ENCODE data around the gene MLLT10.
A peak's percentile ranks its signal among the peaks of the same experiment; 100 is the strongest.

The MLLT10 gene

DNA sequence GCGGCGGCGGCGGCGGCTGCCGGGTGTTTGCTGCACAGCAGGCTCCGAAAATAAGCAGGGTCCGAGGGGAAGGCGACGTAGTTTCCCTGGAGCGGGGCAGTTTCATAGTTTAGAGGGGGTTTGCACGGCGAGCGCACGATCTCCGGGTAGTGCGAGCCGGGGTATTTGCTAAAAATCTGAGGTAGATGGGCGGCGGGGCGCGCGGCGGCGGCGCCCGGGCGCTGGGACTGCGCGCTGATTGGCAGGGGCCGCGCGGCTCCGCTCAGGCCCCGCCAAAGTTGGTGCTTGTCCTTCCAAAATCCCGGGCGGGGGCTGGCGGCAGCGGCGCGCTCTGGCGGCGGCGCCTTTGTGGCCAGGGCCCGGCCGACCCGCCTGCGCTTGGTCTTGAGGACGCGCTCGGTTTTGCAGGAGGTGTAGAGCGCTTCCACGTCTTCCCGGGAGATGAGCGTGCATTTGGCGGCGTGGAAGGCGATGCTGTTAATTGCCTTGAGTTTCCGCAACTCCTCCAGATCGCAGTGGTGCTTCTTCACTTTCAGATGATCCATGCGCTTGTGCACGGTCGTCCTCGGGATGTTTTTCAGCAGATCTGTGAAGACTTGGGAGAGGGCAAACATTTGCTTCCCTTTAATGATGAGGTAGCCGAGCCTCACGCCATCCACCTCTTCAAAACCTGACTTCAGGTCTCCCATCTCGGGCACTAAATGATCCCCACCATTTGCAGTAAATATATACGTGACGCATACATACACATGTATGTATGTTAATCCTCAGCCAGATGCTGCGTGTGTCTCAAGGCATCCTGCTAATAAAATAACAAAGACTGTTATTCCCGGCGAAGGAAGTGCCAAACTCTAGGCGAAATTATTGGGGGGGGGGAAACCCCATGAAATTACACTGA lies 16.6 kb upstream of the MLLT10 start:
- DNase-seq, result peak; percentile 82

DNA sequence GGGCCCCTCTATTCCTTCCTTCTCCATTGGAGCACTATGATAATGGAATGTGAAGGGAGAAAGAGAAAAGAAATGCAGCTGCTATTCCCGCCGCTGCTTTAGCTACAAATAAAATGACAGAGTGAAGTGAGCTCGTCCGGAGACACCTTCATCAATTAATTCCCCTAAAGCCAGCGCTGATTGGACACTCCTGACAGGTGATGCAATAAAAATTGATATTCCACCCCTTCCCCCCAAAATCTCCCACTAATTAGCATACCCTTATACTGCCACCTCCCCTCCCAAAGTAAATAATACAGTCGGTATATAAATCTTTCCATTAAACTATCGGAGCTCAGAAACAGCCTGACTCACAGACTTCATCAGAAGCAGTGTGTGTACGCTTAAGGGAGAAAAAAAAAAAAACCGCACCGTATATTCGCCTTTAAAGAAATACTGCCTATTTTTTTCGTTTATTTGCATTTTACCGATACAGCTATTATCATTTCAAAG lies 15.8 kb upstream of the MLLT10 start:
- peak; percentile 49 for DNase-seq

DNA sequence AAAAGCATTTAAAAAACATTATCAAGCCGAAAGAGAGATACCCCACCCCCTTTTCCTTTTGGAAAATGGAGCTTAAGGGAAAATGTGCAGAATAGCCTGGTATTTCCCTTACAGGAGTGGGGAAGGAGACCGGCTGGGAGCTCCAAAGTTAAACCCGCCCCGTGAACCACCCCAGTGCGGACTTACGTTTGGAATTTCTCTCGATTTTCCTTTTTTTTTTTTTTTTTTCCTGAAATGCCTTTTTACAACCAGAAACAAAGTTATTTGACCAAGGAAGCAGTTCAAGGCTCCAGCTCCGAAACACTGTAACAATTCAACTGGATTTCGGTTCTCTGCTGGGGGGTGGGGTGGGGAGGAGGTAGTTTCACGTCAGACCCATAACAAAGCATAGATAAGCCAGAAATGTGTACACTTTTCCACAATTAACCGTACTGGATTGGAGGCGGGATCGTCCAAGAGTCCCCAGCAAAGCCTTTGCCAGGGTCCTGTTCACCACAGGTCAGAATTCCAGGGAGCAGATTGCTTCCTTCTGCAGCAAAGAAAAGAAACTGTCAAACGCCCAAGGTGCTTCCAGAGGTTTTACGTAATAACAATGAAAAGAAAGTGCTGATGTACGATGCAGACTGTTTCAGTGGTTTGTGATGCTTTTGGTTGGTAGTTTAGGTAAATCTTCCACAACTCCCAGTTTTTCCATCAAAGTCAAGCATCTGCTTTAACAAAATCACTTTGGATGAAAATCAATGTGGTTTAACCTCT lies 15.2 kb upstream of the MLLT10 start:
- DNase-seq, result peak; percentile 32

DNA sequence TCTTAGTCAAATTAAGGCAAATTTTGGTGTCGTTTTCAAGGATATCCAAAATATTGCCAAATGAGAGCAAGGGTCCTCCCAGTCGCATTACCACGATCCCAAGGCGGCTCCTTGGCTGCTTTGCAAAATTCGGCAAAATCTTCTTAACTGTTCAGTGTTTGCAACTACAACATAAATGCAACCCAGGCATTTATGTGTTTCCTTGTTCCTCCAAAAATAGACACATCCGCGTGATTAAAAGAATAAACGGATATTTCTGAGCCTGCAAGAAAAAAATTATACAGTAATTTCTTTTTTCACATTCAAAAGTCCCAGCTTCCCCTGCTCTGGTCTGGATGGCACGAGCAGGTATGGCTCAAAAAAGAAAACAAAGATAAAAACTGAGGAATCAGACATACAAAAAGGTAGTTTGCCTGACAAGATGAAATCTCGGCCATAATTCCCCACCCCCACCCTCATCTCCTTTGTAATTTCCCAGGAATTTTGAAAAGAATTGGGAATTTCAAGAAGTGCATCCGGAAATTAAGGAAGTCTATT lies 14.6 kb upstream of the MLLT10 start:
- DNase-seq, result peak; percentile 33

GRCh38 chr10:21519941-21520436 lies 14.0 kb upstream of the MLLT10 start:
- DNase-seq, result peak; percentile 76

- DNase-seq, result no peak
These were observed 13.5 kb upstream of the MLLT10 start for GRCh38 chr10:21520509-21520908.

DNA sequence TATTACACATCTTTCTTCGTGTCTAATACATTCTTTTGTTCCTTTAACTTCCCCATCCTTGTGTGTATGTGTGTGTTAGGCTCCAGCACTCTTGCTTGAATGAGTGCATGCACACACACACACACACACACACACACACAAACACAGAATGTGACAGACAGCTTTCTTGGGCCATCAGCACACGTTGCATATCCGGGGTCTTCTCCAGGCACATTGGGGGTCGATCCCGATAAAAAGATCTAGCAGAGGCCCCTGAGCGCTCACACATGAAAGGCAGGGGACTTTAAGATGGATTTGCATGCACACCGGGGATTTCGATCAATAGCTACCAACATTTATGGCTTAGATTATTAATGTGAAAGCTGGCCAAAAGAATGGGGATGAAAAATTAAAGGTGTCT lies 13.1 kb upstream of the MLLT10 start:
- no peak for DNase-seq

- no peak for DNase-seq
These were observed 12.1 kb upstream of the MLLT10 start for GRCh38 chr10:21521751-21522533.

DNA sequence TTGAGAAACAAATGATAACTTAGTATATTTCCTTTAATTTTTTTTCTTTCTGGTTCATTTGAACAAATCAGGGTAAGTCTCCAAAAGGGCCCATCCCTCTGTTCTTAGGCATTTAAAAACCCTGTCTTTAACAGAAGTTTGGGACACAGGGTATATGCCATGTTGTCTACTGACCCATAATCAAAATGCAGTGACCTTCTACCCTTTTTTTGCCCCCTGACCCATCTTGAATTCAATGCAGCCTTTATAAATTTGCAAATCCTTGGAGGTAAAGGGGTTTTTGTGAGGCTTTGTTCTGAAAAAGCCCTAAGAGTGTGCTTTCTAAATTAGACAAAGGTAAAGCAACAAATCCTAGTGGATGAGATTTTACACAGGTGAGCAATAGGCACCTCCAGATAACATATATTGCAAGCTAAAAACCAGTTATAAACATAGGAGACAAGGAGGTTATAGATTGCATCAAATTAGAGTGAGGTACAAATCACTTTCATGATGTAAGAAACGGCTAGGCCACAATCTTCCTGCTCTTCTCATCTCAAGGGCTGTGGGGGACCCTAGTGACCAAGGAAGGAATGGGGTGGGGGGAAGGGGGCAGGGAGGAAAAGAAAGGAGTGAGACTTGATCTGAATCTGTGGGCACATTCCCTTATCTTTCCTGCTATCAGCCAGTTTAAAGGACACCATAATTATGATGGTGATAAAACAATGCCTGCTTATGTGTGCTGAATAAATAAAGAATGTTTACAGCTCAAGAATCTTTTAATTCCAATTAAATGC lies 11.2 kb upstream of the MLLT10 start:
- no peak for DNase-seq

- DNase-seq, result no peak
These were observed 10.4 kb upstream of the MLLT10 start for GRCh38 chr10:21523557-21524008.

- no peak for DNase-seq
These were observed 9.9 kb upstream of the MLLT10 start for GRCh38 chr10:21524131-21524525.

GRCh38 chr10:21524526-21525366 lies 9.3 kb upstream of the MLLT10 start:
- no peak for DNase-seq

DNA sequence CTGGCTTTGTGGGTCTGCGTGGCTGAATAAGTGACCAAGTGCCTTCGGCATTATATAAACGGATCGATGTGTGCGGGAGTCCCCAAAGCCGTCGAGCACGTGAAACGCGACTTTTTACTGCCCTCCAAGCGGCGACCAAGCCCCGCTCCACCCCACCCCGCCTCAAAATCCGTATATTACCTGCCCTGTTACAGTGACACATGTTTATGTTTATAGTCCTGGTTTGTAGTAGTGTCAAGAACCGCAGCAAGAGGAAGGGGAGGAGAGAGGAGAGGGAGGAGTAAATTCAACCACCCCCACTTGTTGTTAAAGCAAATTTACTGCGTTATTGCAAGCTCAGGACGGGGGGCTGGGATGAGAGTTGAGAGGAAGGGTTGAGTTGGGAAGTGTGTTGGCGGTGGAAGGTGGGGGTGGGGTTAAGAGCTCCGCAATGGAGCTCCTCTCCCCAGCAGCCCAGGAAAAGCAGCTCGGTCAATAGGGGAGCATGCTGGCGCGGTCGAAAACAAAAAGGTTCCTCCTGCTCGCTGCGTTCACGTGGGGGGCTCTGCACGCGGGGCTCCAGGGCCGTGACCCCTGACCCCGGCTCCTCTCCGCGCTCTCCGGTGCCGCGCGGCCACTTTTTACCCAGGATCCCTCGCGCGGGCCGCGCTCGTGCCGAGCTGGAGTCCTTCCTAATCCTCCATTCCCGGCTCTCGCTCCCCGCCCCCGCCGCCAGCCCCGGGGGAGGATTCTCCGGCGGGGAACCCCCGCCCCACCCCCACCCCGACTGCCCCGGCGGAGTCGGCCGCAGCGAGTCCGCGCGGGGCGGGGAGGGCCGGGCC lies 8.5 kb upstream of the MLLT10 start, which contains the start of gene SKIDA1:
Gene SKIDA1, minus strand, starts transcription at position 316 of the 821 bp plus-strand sequence. CDS start 7,860 bp downstream, outside the sequence.
- peak; percentile 78 for DNase-seq

- peak; percentile 68 for DNase-seq
These were observed 7.7 kb upstream of the MLLT10 start for GRCh38 chr10:21526188-21526859.

DNA sequence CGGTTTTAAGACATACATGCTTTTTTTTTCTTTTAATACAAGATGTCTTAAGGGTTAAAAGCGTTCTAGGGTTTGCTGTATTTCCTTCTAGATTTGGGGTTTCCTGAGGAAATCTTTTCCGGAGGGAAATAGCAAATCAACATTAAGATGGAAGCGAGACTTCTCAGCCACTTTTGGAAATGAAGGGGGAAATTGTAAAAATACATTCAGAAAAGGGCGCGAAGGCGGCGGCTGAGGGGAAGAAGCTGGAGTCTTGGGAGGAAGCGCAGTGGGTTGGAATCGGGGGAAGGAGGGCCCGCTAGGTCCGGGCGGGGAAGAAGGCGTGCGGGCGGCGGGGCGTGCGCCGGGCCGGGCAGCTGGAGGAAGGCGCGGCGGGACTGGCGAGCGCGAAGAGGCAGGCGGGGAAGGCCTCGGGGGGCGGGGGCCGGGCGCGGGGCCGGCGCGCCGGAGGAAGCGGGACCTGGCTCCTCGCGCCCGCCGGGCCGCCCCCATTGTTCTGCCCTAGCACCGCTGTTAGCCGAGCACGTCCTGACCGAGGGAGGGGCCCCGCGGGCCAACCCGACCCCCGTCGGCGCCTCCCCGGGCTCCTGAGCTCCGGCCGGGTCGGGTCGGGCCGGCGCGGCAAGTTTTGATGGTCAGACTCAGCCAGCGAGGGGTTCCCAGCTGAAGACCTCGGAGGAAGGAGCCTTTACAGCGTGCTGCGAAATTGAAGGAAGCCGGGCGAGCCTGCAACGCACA lies 7.0 kb upstream of the MLLT10 start:
- peak; percentile 68 for DNase-seq

GRCh38 chr10:21527598-21528235 lies 6.3 kb upstream of the MLLT10 start:
- peak; percentile 47 for DNase-seq

DNA sequence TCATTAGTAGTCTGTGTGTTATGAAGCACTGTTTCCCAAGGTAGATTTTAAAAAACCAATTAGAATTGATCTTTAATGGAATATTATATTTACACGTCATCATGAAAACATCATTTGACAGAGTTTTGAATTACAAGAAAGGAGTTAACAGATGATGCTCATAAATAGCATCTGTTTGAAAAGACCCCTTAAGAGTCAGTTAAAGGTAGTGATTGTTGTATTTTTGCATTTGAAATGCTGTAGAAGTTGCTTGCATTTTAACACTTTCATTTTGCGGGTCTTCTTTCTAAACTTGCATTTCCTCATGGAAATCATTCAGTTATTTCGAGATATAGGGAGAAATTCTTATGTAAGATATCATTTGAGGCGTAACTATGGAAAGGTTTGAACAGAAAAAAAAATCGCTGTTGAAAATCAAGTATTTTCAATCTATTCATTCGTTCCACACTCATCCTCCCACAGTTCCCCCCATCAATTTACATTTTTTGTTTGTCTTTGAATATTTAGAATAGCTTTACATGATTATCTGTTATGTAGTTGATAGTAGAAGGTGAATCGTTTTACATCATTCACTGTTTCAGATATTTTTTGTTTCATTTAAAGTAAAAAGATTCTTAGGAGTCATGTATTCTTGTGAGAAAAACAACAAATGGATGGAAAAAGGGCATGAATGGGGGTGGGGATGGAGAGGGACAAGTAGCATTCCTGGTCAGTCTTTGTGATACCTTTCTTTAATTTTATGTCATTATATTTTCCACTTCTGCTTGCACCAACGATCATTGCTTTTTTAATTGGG lies 5.6 kb upstream of the MLLT10 start:
- no peak for DNase-seq
